GM21447 (cell line): ENCODE results near the gene DUSP3.
A peak's percentile ranks its signal among the peaks of the same experiment; 100 is the strongest.

ENCODE experiments used
- ATAC-seq: cut with Tn5 transposase; IDR thresholded peaks from one replicate; pipeline ENCODE4 v1.9.1; 2021; ENCODE audit not compliant: unreplicated experiment

The DUSP3 gene

DNA sequence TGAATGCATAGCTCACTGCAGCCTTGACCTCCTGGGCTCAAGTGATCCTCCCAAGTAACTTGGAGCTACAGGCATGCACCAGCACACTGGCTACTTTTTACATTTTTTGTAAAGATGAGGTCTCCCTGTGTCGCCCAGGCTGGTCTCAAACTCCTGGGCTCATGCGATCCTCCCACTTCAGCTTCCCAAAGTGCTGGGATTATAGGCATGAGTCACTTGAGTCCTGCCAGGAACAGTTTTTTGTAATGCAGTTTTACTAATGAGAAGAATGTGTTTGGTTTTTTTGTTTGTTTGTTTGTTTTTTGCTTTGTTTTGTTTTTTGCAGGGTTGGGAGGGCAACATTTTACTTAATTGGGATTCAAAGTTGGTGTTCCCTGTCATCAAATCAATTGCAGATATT is 42.4 kb downstream of the DUSP3 start:
- ATAC-seq: no peak

DNA sequence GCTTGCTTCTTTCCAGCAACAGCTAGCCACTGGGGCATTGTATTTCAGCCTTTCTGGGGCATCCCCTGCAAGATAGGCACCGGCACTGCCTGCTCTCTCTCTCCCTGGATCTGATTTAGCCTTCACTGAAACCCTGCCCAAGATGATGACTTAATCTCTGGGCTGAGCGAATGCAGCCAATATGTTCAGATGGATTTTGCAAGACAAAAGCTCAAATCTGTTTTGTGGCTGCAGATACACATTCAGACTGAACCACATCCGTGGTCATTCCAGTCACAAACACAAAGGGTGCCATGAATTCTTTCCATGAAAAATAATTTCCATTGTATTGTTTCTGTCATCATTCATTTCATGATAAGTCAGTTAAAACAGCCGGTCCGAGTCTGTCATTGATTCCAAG is 44.4 kb downstream of the DUSP3 start:
- ATAC-seq: no peak

DNA sequence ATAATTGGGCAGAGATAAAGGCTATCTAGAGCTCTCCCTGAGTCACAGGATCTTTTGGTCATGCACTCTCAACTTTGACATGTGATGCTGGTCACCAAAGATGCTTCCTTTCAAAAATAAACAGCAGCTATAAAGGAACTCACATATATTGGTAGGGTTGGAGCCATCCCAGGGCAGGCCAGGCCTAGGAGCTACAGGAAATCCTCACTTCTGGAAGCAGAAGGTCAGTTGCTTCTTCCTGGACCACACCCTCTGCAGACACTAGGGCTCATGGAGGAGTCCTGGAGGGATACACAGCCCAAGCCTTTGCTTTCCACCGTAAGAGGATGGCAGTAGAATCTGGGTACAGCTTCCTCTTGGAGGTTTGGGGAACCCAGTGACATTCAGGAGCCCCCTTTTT is 44.8 kb downstream of the DUSP3 start:
- ATAC-seq: no peak

DNA sequence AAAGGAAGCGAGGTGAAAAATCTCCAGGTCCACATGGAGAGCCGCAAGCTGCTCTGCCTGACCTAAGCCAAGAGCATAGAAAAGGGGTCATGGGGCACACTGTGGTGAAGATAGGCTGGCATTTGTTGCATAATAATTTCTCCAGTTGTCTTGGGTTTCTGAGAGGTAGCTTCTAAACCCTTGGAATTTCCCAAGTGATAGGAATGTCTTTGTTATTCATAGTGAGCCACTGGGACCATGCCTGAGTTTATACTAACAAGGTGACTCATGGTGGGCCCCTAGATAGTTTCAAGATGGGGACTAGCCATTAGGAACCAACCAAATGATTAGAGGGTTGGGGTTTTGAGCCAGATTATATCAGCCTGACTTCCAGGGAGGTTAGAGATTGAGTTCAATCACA is 45.8 kb downstream of the DUSP3 start:
- no peak for ATAC-seq

DNA sequence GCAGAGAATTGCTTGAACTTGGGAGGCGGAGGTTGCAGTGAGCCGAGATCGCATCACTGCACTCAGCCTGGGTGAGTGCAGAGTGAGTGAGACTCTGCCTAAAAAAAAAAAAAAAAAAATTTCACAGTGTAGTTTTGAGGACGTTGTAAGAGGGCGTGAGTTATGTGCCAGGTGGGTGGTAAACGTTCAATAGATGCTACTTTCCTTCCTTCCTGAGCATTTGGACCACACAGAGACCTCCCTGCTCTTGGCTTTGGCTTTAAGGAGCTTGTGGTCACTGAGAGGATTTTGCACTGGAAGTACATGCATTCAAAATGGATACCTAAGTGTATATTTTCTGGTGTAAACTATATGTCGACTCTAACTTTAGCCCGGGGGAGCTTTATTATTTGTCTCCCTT is 50.7 kb downstream of the DUSP3 start:
- ATAC-seq: no peak

DNA sequence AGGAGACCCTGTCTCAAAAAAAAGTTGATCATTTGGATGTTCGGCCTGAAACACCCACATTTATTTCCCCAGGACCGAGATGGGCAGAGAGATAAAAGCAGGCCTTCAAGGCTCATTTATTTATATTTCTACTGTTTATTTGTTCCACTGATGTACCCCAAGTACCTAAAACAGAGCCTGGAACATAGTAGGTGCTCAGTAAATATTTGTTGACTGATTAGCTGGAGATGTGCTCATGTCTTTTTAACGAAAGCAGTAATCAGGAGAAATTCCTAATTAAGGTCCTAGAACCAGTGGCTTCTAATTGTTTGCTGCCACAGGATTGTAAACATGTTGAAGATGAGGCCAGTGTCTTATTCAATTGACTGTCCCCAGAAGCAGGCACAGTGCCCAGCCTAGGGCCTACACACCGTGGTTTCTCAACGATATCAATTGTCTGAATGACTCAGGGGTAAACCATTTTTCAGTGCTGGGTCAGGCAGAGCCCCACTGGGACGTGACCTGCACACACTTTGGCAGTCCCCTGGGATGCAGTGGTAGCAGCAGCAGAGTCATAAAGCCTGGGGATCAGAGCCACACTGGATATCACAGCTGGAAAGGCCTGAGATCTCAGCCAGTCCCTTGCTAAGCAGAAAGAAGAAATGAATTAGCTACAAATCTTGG is 54.9 kb downstream of the DUSP3 start:
- ATAC-seq: no peak

DNA sequence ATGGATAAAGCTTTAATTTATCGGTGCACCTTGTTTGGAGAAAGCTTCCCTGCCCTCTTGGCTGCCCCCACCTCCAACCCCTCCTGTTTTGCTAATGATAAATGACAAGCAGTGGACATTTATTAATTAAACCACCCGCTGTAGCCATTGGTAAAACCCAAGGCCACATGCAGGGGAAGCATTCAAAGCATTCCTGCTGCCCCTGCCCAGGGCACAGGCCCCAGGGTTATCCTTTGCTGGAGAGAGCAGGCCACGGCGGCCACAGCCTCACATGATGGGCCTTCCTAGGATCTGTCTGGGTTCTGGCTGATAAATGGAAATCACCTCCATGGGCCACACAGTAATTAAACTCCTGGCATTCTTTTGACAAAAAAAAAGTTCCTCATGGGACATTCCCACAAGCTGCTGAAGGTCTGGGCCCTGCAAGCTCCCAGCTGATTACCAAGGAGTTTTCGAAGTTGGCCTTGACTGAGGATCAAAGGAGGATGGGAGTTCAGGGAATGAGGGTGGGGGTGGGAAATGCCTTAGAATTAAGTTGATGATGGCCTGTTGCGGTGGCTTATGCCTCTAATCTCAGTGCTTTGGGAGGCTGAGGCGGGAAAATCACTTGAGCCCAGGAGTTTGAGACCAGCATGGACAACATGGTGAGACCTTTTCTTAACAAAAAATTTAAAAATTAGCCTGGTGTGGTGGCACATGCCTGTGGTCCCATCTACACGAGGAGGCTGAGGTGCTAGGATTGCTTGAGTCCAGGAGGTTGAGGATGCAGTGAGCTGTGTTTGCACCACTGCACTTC is 55.7 kb downstream of the DUSP3 start:
- ATAC-seq: no peak

DNA sequence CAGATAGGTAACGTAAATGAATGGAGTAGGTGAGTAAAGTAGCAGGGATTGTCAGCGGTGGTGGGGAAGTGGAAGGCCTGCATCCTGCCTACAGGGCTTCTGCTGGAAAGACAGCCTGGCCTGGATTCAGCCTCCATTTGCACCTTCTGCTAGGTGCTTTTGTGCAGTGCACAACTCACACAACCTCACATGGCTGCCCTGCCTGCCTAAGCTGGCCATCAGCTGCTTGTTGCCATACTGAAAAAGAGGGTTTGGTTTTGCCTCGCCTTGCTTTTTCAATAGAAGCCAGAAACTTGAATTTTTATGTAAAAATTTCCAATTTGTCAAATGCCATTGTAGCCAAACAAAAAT is 56.5 kb downstream of the DUSP3 start:
- ATAC-seq: no peak

DNA sequence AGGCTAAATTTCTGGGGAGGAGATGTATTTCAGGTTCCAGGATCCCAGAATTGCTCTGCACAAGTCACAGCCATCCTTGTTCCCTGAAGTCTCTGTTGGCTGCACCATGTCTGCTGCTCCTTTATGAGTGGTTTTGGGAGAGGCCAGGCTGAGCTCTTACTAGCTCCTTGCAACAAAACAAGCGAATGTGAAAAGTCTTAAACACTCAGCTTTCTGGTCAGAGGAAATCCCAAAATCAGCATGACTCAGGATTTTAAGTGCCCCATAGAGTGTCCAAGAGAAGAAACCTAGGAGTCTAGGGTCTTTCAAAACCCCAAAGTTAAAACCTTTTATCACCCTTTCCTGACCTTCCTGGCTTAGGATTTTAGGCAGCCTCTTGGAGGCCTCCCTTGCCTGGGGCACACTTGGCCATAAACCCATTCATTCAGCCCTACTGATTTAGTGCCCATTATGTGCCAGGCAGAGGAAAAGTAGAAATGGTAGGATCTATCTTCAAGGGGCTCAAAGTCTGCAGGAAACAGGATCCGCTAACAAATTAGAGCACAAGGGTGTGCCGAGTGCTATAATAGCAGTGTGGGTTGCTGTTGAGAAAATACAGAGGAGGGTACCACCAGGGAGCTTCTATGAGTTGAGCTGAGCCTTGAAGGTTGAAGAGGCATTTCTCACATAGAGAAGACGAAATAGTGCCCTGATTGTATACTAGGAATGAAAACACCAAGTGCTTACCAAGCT is 57.1 kb downstream of the DUSP3 start:
- ATAC-seq: no peak

DNA sequence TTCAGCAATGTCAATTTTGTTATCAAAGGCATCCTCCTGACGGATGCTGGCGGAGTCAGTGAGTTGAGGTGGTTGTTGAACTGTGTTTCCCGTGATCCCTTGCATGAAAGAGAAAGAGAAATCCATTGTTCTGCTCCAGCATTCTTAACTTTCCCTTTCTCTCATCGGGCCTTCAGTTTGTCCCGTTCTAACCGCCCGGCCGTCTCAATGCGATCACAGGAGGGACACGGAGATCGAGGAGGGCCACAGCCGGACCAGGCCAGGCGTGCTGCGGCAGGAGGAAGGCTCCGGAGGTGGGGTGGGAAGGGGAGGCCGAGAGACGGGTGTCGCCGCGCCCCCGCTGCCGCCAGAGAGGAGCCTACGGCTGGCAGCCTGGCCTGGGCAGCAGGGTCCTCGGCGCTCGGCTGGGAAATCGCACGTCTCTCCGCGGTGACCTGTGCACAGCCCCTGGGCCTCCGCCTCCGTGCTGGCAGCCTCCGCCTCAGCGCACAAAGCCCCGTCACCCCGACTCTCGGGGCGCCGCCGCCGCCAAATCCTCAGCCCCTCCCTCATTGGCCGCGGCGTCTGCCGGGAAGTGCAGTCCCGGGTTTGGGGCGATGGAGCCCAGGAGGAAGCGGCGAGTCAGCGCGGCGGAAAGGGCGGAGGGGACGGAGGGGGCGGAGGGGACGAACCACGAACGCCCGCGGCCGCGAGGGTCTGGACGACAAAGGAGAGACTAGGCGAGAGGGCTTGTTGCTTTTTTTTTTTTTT is 58.3 kb downstream of the DUSP3 start:
- peak; percentile 86 for ATAC-seq

DNA sequence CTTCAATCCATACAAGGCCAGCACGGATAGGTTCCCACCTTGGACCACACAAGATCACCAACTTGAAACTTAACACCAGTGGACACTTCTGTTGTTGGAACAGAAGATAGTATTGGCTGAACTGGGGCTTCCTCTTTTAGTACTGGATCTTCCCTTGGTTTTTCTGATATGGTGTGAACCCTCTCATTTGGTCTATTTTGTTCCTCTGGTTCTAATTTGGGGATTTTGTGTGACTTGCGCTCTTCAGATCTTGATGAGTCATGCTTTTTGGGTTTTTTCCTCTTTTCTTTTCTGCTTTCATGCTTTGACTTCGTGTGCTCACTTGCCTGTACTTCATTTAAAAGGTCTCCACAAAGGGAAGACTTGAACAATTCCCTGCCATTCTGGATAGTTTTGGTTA is 59.2 kb downstream of the DUSP3 start:
- no peak for ATAC-seq

DNA sequence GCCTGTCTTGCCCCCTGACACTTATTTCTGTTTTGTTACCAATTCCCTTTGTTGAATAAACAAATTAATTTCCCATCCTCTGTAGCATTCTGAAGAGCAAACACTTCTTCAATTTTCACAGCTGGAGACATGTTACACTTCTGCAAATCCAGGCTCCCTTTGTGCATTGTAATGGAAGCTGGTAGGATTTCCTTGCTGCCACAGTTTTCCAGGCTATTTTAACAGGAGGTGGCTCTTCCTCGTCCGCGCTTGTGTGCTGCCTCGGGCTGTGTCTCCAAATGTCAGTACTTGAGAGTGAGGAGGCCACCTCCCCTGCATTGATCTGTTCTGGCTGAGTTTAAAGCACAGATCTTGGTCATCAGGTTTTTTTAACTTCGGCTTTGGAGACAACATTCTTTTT is 60.2 kb downstream of the DUSP3 start:
- no peak for ATAC-seq

DNA sequence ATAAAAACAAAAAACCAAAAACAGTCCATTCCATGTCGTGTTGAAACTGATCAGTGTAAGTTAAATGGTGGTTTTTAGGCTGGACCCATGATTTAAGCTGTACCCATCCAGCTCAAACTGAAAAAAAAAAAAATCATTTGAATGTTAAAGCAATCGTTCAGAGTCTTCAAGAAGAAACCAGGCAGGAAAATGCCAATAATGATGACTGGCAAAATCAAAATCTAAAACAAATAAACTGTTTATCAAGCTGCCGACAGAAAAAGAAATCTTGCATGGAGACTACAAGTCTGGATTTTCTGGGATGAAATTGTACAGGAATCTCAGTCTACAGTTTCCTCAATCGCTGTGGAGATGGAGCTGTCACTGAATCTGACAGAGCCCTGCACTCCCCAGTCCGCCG is 60.9 kb downstream of the DUSP3 start:
- ATAC-seq: no peak
